K562 (cell line): ENCODE measurements around the gene TLCD5.

Experiments used
- FOSL1 ChIP-seq: fragments of 200-800 bp; sonication (Bioruptor generic); conservative IDR thresholded peaks from 2 replicates; pipeline ENCODE4 v1.6.1; 2016; ENCODE audit warnings: missing genetic modification characterization, missing compliant biosample characterization
- TF ChIP-seq, protein P1 (sequence below): sonication (generic); formaldehyde crosslinking; IDR thresholded peaks from 2 replicates; pipeline ENCODE4 v1.9.0; 2022; ENCODE audit warnings: mild to moderate bottlenecking, missing genetic modification reagents

- TF ChIP-seq FOSL1 (tag): no peak
- TF ChIP-seq, protein P1, sequence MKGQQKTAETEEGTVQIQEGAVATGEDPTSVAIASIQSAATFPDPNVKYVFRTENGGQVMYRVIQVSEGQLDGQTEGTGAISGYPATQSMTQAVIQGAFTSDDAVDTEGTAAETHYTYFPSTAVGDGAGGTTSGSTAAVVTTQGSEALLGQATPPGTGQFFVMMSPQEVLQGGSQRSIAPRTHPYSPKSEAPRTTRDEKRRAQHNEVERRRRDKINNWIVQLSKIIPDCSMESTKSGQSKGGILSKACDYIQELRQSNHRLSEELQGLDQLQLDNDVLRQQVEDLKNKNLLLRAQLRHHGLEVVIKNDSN: no peak
Measured at GRCh38 chr11:120342678-120343077, 17.6 kb downstream of the TLCD5 start.
